ENCODE results near the gene SNX2. TPM values are rescaled to one million over a fixed set of nuclear protein-coding genes. Genes with fewer than 3 reads are reported as not detected.

Gene SNX2
- total RNA-seq, 2 experiments from 2014 or later, result 46.0 to 46.5 TPM

DNA sequence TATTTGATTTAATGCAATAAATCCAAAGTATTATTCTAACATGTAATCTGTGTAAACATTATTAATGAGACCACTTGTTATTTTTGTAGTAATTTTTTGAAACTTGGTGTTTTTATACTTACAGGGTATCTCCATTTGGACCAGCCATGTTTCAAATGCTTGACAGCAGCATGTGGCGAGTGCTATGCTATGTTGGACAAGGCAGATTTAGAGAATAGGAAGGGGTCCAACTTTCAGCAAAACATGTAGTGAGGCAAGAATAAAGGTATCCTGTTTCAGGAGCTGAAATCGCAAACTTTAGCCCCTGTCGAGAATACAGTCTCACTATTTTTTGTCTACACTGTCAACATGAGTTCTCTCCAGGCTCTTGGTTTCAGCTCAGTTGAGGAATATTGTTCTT lies 104.2 kb downstream of the SNX2 start:
- Mint-ChIP-seq H3K36me3 (ENCODE audit: low read depth) (no peaks in the 10 kb centered on the region), H3K27ac (no peak overlapping the region), H3K9me3 (no peaks in the 10 kb centered on the region), H3K27me3 (no peaks in the 10 kb centered on the region), H3K4me1 (ENCODE audit: low read depth) (peaks cover 4% of the 10 kb centered on the region), H3K4me3 (no peak overlapping the region)
- Histone ChIP-seq H3K4me1 (ENCODE audit: insufficient read depth, low read length) (no peaks in the 10 kb centered on the region), H3K27me3 (ENCODE audit: control insufficient read depth in 1 of 2, insufficient read depth in 2 of 2, low read length in 2 of 2) (no peaks in the 10 kb centered on the region), H3K4me3 (ENCODE audit: low read length) (no peak overlapping the region), H3K9me3 (ENCODE audit: control insufficient read depth in 1 of 2, insufficient read depth in 1 of 2, low read length in 2 of 2) (no peaks in the 10 kb centered on the region), H3K27ac (ENCODE audit: low read depth in 1 of 2, low read length in 2 of 2) (no peak overlapping the region), H3K36me3 (ENCODE audit: insufficient read depth, low read length) (no peaks in the 10 kb centered on the region)
- DNase-seq (no peak), ATAC-seq (ENCODE audit: poor library complexity) (no peak)
- ChIA-PET POLR2A (no interaction called here), CTCF (no interaction called here)
- intact Hi-C loops (cut with DNase I, micrococcal nuclease), result no loop called here
- TF ChIP-seq, protein P1, sequence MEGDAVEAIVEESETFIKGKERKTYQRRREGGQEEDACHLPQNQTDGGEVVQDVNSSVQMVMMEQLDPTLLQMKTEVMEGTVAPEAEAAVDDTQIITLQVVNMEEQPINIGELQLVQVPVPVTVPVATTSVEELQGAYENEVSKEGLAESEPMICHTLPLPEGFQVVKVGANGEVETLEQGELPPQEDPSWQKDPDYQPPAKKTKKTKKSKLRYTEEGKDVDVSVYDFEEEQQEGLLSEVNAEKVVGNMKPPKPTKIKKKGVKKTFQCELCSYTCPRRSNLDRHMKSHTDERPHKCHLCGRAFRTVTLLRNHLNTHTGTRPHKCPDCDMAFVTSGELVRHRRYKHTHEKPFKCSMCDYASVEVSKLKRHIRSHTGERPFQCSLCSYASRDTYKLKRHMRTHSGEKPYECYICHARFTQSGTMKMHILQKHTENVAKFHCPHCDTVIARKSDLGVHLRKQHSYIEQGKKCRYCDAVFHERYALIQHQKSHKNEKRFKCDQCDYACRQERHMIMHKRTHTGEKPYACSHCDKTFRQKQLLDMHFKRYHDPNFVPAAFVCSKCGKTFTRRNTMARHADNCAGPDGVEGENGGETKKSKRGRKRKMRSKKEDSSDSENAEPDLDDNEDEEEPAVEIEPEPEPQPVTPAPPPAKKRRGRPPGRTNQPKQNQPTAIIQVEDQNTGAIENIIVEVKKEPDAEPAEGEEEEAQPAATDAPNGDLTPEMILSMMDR (IDR thresholded peaks at IDR 0.05), result no peak

Other genes with a start within 250 kb of the SNX2 start
- 1 to 10 TPM; 2.3 to 3.0 TPM for gene SNX24, start 70.5 kb downstream of the SNX2 start, total RNA-seq

Measured in CD4-positive, alpha-beta T cell (primary cell).